SK-N-SH (cell line): ENCODE data around the gene GPR137B. TPM values are rescaled to one million over a fixed set of nuclear protein-coding genes. Genes with fewer than 3 reads are reported as not detected.

Source experiments
- CTCF ChIA-PET: fragments of 300-600, 350-600 bp; formaldehyde crosslinking; extraction: SDS; loops from one replicate; lab custom pipeline; 2021; lab: Yijun Ruan, JAX
- POLR2A ChIA-PET: fragments of 350-600 bp; sonication (Branson Sonifier 250); formaldehyde crosslinking; extraction: SDS; loops from one replicate; lab custom pipeline; 2020; ENCODE audit warnings: antibody characterized with exemption, inconsistent platforms; lab: Yijun Ruan, JAX
- DNase-seq: peaks from one replicate; pipeline ENCODE4 v3.0.0; 2012
- H2AFZ ChIP-seq: fragments of 200-600 bp; sonication (generic); 2 replicates; pipeline ENCODE4 v1.8.1; 2016; ENCODE audit warnings: antibody characterized with exemption, mild to moderate bottlenecking, low read depth
- H3F3A ChIP-seq: fragments of 200-600 bp; sonication (generic); replicated peaks from 2 replicates; pipeline ENCODE3; 2016; ENCODE audit warnings: antibody characterized with exemption, mild to moderate bottlenecking; ENCODE audit not compliant: insufficient read depth
- H3K27ac ChIP-seq, 2 experiments: fragments of 200-500 bp in 1 of 2; fragments of 200-600 bp in 1 of 2; sonication (Bioruptor generic) in 1 of 2; sonication (generic), shearing (Covaris generic) in 1 of 2; 2 replicates each; pipeline versions ENCODE4 v1.5.1 to v1.6.1; 2014 to 2016; ENCODE audit warnings: low read depth in 2 of 2, inconsistent platforms in 1 of 2, low read length in 1 of 2, mild to moderate bottlenecking in 1 of 2, mixed read lengths in 1 of 2
- H3K27me3 ChIP-seq: fragments of 200-600 bp; sonication (generic), shearing (Covaris generic); 2 replicates; pipeline ENCODE4 v1.6.1; 2016; ENCODE audit warnings: mixed run types; ENCODE audit not compliant: insufficient read depth
- H3K36me3 ChIP-seq, 2 experiments: fragments of 200-500 bp in 1 of 2; fragments of 200-600 bp in 1 of 2; sonication (Bioruptor generic) in 1 of 2; sonication (generic) in 1 of 2; replicated peaks in 1 of 2; 2 replicates each; pipeline versions ENCODE3 to v1.5.1; 2014 to 2016; ENCODE audit warnings: low read length in 1 of 2, mild to moderate bottlenecking in 1 of 2; ENCODE audit not compliant: insufficient read depth in 2 of 2, control insufficient read depth in 1 of 2
- H3K4me1 ChIP-seq, 2 experiments: fragments of 200-500 bp in 1 of 2; fragments of 200-600 bp in 1 of 2; sonication (Bioruptor generic) in 1 of 2; sonication (generic), shearing (Covaris generic) in 1 of 2; 2 replicates each; pipeline versions ENCODE4 v1.5.1 to v1.6.1; 2014 to 2016; ENCODE audit warnings: low read depth in 1 of 2, low read length in 1 of 2, mixed run types in 1 of 2; ENCODE audit not compliant: insufficient read depth in 2 of 2, control insufficient read depth in 1 of 2
- H3K4me2 ChIP-seq: fragments of 200-600 bp; sonication (generic), shearing (Covaris generic); 2 replicates; pipeline ENCODE4 v1.6.1; 2017; ENCODE audit warnings: mixed run types
- H3K4me3 ChIP-seq, 2 experiments: fragments of 200-500 bp in 1 of 2; fragments of 200-600 bp in 1 of 2; sonication (Bioruptor generic) in 1 of 2; sonication (generic), shearing (Covaris generic) in 1 of 2; 2 replicates each; pipeline versions ENCODE4 v1.5.1 to v1.8.1; 2014 to 2016; ENCODE audit warnings: low read depth in 2 of 2, inconsistent platforms in 1 of 2, low read length in 1 of 2, mild to moderate bottlenecking in 1 of 2, mixed read lengths in 1 of 2, moderate library complexity in 1 of 2
- H3K79me2 ChIP-seq: fragments of 200-600 bp; sonication (generic); 2 replicates; pipeline ENCODE4 v1.8.1; 2017; ENCODE audit warnings: mild to moderate bottlenecking; ENCODE audit not compliant: insufficient read depth
- H3K9ac ChIP-seq: fragments of 200-600 bp; sonication (generic); 2 replicates; pipeline ENCODE4 v1.6.1; 2017; ENCODE audit warnings: mixed run types
- H3K9me2 ChIP-seq: fragments of 200-600 bp; sonication (generic); 2 replicates; pipeline ENCODE4 v1.6.1; 2017; ENCODE audit warnings: mixed run types
- H3K9me3 ChIP-seq: fragments of 200-600 bp; sonication (generic); 2 replicates; pipeline ENCODE4 v1.6.1; 2017; ENCODE audit warnings: mixed run types, mild to moderate bottlenecking, moderate library complexity
- H4K20me1 ChIP-seq: fragments of 200-600 bp; sonication (generic); 2 replicates; pipeline ENCODE4 v1.6.1; 2017; ENCODE audit warnings: mild to moderate bottlenecking, mixed run types; ENCODE audit not compliant: insufficient read depth
- CHD2 ChIP-seq: fragments of 150-350 bp; IDR thresholded peaks from 2 replicates; pipeline ENCODE4 v1.6.1; 2018; ENCODE audit warnings: low read length; ENCODE audit not compliant: partially characterized antibody
- CTCF ChIP-seq: fragments of 200-600 bp; sonication (generic); IDR thresholded peaks from 2 replicates; pipeline ENCODE4 v1.6.1; 2017; ENCODE audit warnings: antibody characterized with exemption, mild to moderate bottlenecking, moderate library complexity
- ELF1 ChIP-seq: IDR thresholded peaks from 2 replicates; pipeline ENCODE4 v1.4.0; 2012
- IRF3 ChIP-seq: fragments of 150-350 bp; IDR thresholded peaks from 2 replicates; pipeline ENCODE4 v1.6.1; 2016; ENCODE audit warnings: mild to moderate bottlenecking, low read depth, low read length
- MAX ChIP-seq: IDR thresholded peaks from 2 replicates; pipeline ENCODE4 v1.4.0; 2012; ENCODE audit warnings: low read depth
- MEF2A ChIP-seq: IDR thresholded peaks from 2 replicates; pipeline ENCODE4 v1.4.0; 2012; ENCODE audit warnings: low read depth, borderline replicate concordance
- NFIC ChIP-seq: IDR thresholded peaks from 2 replicates; pipeline ENCODE4 v1.4.0; 2012; ENCODE audit warnings: borderline replicate concordance
- NRF1 ChIP-seq: IDR thresholded peaks from 2 replicates; pipeline ENCODE4 v1.6.1; 2012; ENCODE audit warnings: low read depth, mild to moderate bottlenecking, low read length
- PBX3 ChIP-seq: IDR thresholded peaks from 2 replicates; pipeline ENCODE4; 2012
- RAD21 ChIP-seq: IDR thresholded peaks from 2 replicates; pipeline ENCODE4 v1.6.1; 2012; ENCODE audit warnings: mild to moderate bottlenecking, low read length
- RCOR1 ChIP-seq: fragments of 150-350 bp; IDR thresholded peaks from 2 replicates; pipeline ENCODE4 v1.6.1; 2017; ENCODE audit warnings: antibody characterized with exemption, low read length
- REST ChIP-seq: IDR thresholded peaks from 2 replicates; pipeline ENCODE4 v1.6.1; 2012; ENCODE audit warnings: mild to moderate bottlenecking, low read depth, low read length, moderate library complexity
- RFX5 ChIP-seq: IDR thresholded peaks from 2 replicates; pipeline ENCODE4 v1.6.1; 2012; ENCODE audit warnings: mild to moderate bottlenecking, improper control_type of control experiment, low read length
- TAF1 ChIP-seq: IDR thresholded peaks from 2 replicates; pipeline ENCODE4 v1.6.1; 2012; ENCODE audit warnings: low read depth, mild to moderate bottlenecking, low read length, moderate library complexity, borderline replicate concordance
- ZBTB33 ChIP-seq: IDR thresholded peaks from 2 replicates; pipeline ENCODE4 v1.4.0; 2012; ENCODE audit warnings: low read depth, borderline replicate concordance
- WGBS: methylation state at CpG from one replicate; pipeline ENCODE4 v1.1.6; 2017; ENCODE audit warnings: low lambda C conversion rate; 5-methylcytosine and 5-hydroxymethylcytosine counted together
- polyA plus RNA-seq, 3 experiments: library from polyadenylated mRNA; depleted of rRNA; stranded (reverse); fragments of >200 nt; gene quantifications; 2 replicates each; pipeline ENCODE4 v1.2.3, GENCODE V29; 2012

GPR137B gene
- polyA plus RNA-seq, 1 of the 3 experiments (the other 2 are of a cell fraction) = 7.0 TPM

GRCh38 chr1:236228411-236228810 is 86.1 kb downstream of the GPR137B start (continued):
- TF ChIP-seq NFIC (no peak), MEF2A (no peak), ZBTB33 (no peak), CTCF (no peak), RCOR1 (no peak), PBX3 (no peak), CHD2 (no peak), RAD21 (no peak), MAX (no peak)

GRCh38 chr1:236235116-236235515 is 92.8 kb downstream of the GPR137B start:
- POLR2A ChIA-PET = no interaction called here
- no peaks in the 10 kb centered on the region for H3K27me3 ChIP-seq
- DNase-seq = no peak
- CTCF ChIA-PET = no interaction called here
- no peaks in the 10 kb centered on the region for H3K9me2 ChIP-seq
- 95% methylated on average over 3 of the region's 3 CpGs for WGBS
- H3F3A ChIP-seq = peaks cover 6% of the 10 kb centered on the region
- TF ChIP-seq TAF1 (no peak), MAX (no peak), ELF1 (no peak), NRF1 (no peak), MEF2A (no peak), IRF3 (no peak), RFX5 (no peak), NFIC (no peak), REST (no peak)
- no peaks in the 10 kb centered on the region for H3K79me2 ChIP-seq
- no peak overlapping the region for H3K27ac ChIP-seq
- H3K4me1 ChIP-seq = no peaks in the 10 kb centered on the region
- no peak overlapping the region for H3K9ac ChIP-seq
- H3K4me2 ChIP-seq = no peak overlapping the region
- no peak overlapping the region for H3K4me3 ChIP-seq
- H3K36me3 ChIP-seq = no peaks in the 10 kb centered on the region
- H2AFZ ChIP-seq = no peak overlapping the region
- no peaks in the 10 kb centered on the region for H3K9me3 ChIP-seq
- H4K20me1 ChIP-seq = no peaks in the 10 kb centered on the region
